HEK293 (cell line): ENCODE data around the gene MSRB1.
A peak's percentile ranks its signal among the peaks of the same experiment; 100 is the strongest.

ENCODE experiments used
- CTCF ChIA-PET: fragments of 350-600 bp; formaldehyde crosslinking; extraction: SDS; loops from one replicate; lab custom pipeline; 2021; ENCODE audit warnings: antibody characterized with exemption; lab: Yijun Ruan, JAX
- POLR2A ChIA-PET: fragments of 300-600 bp; formaldehyde crosslinking; extraction: SDS; loops from one replicate; lab custom pipeline; 2020; ENCODE audit warnings: antibody characterized with exemption, inconsistent platforms; lab: Yijun Ruan, JAX
- H3K27ac ChIP-seq: fragments of 200-500 bp; sonication (Bioruptor generic); 2 replicates; pipeline ENCODE4 v1.5.1; 2014; ENCODE audit warnings: low read depth, low read length, control low read depth, inconsistent platforms; ENCODE audit errors: extremely low read depth
- H3K36me3 ChIP-seq, 2 experiments: fragments of 200-500 bp in 1 of 2; sonication (Bioruptor generic) in 1 of 2; 1 replicate in 1 of 2; 2 replicates in 1 of 2; pipeline ENCODE4 v1.5.1; 2014 to 2017; ENCODE audit warnings: inconsistent platforms in 2 of 2, low read length in 2 of 2; ENCODE audit not compliant: control insufficient read depth in 2 of 2, insufficient read depth in 1 of 2
- H3K4me1 ChIP-seq: fragments of 200-500 bp; sonication (Bioruptor generic); 2 replicates; pipeline ENCODE4 v1.5.1; 2014; ENCODE audit warnings: mild to moderate bottlenecking, low read length, inconsistent platforms; ENCODE audit not compliant: control insufficient read depth, insufficient read depth
- H3K4me3 ChIP-seq: 2 replicates; pipeline ENCODE4 v1.5.1; 2011; ENCODE audit warnings: low read depth, mild to moderate bottlenecking, control low read depth, low read length, moderate library complexity
- H3K9me3 ChIP-seq: fragments of 200-500 bp; sonication (Bioruptor generic); 2 replicates; pipeline ENCODE4 v1.5.1; 2014; ENCODE audit warnings: low read depth, low read length, inconsistent platforms; ENCODE audit not compliant: control insufficient read depth, insufficient read depth
- AEBP2 ChIP-seq: fragments of 450-650 bp; formaldehyde crosslinking; IDR thresholded peaks from 2 replicates; pipeline ENCODE4 v1.5.1; 2016; ENCODE audit warnings: missing biosample characterization, missing genetic modification characterization, borderline replicate concordance
- CTCF ChIP-seq: fragments of 450-650 bp; formaldehyde crosslinking; IDR thresholded peaks from 2 replicates; pipeline ENCODE4 v1.5.1; 2016; ENCODE audit warnings: missing biosample characterization, missing genetic modification characterization
- EGR2 ChIP-seq: fragments of 450-650 bp; formaldehyde crosslinking; IDR thresholded peaks from 2 replicates; pipeline ENCODE4 v1.5.1; 2016; ENCODE audit warnings: low read depth, missing biosample characterization, missing genetic modification characterization
- KLF10 ChIP-seq: fragments of 450-650 bp; IDR thresholded peaks from 2 replicates; pipeline ENCODE4 v1.5.1; 2018; ENCODE audit warnings: missing biosample characterization, mild to moderate bottlenecking, missing genetic modification characterization
- KLF16 ChIP-seq: fragments of 450-650 bp; formaldehyde crosslinking; IDR thresholded peaks from 2 replicates; pipeline ENCODE4 v1.5.1; 2017; ENCODE audit warnings: missing biosample characterization, missing genetic modification characterization
- KLF8 ChIP-seq: fragments of 450-650 bp; formaldehyde crosslinking; IDR thresholded peaks from 2 replicates; pipeline ENCODE4 v1.5.1; 2016; ENCODE audit warnings: missing biosample characterization, missing genetic modification characterization
- KLF9 ChIP-seq: fragments of 450-650 bp; formaldehyde crosslinking; IDR thresholded peaks from 2 replicates; pipeline ENCODE4 v1.5.1; 2016; ENCODE audit warnings: missing biosample characterization, missing genetic modification characterization, low read depth
- OVOL3 ChIP-seq: fragments of 450-650 bp; formaldehyde crosslinking; IDR thresholded peaks from 2 replicates; pipeline ENCODE4 v1.5.1; 2016; ENCODE audit warnings: missing biosample characterization, missing genetic modification characterization
- PATZ1 ChIP-seq: fragments of 450-650 bp; formaldehyde crosslinking; IDR thresholded peaks from 2 replicates; pipeline ENCODE4 v1.5.1; 2016; ENCODE audit warnings: missing biosample characterization, missing genetic modification characterization
- PBX3 ChIP-seq: sonication (generic); formaldehyde crosslinking; IDR thresholded peaks from 2 replicates; pipeline ENCODE4 v1.8.1; 2022; ENCODE audit warnings: mild to moderate bottlenecking, moderate library complexity, missing genetic modification reagents
- SP2 ChIP-seq: fragments of 450-650 bp; formaldehyde crosslinking; IDR thresholded peaks from 2 replicates; pipeline ENCODE4 v1.5.1; 2016; ENCODE audit warnings: missing biosample characterization, missing genetic modification characterization
- SP7 ChIP-seq: fragments of 450-650 bp; formaldehyde crosslinking; IDR thresholded peaks from 2 replicates; pipeline ENCODE4 v1.5.1; 2016; ENCODE audit warnings: missing biosample characterization, missing genetic modification characterization
- TRIM28 ChIP-seq: IDR thresholded peaks from 2 replicates; pipeline ENCODE4 v1.6.1; 2011; ENCODE audit warnings: low read length, control low read depth, borderline replicate concordance
- YY2 ChIP-seq: fragments of 450-650 bp; formaldehyde crosslinking; IDR thresholded peaks from 2 replicates; pipeline ENCODE4 v1.5.1; 2016; ENCODE audit warnings: missing biosample characterization, missing genetic modification characterization
- ZBTB1 ChIP-seq: fragments of 450-650 bp; formaldehyde crosslinking; IDR thresholded peaks from 2 replicates; pipeline ENCODE4 v1.5.1; 2016; ENCODE audit warnings: missing biosample characterization, missing genetic modification characterization
- ZBTB26 ChIP-seq: fragments of 450-650 bp; formaldehyde crosslinking; optimal IDR thresholded peaks from 2 replicates; pipeline ENCODE3; 2016; ENCODE audit warnings: missing biosample characterization, mild to moderate bottlenecking, missing genetic modification characterization
- ZBTB8A ChIP-seq: fragments of 450-650 bp; formaldehyde crosslinking; IDR thresholded peaks from 2 replicates; pipeline ENCODE4 v1.5.1; 2016; ENCODE audit warnings: missing biosample characterization, missing genetic modification characterization
- ZFHX2 ChIP-seq: fragments of 450-650 bp; formaldehyde crosslinking; conservative IDR thresholded peaks from 2 replicates; pipeline ENCODE4 v1.5.1; 2016; ENCODE audit warnings: missing biosample characterization, missing genetic modification characterization
- ZNF157 ChIP-seq: fragments of 450-650 bp; formaldehyde crosslinking; IDR thresholded peaks from 2 replicates; pipeline ENCODE4 v1.5.1; 2016; ENCODE audit warnings: missing biosample characterization, missing genetic modification characterization
- ZNF169 ChIP-seq: fragments of 450-650 bp; formaldehyde crosslinking; IDR thresholded peaks from 2 replicates; pipeline ENCODE4 v1.5.1; 2016; ENCODE audit warnings: missing biosample characterization, missing genetic modification characterization
- ZNF266 ChIP-seq: fragments of 450-650 bp; formaldehyde crosslinking; IDR thresholded peaks from 2 replicates; pipeline ENCODE4 v1.5.1; 2016; ENCODE audit warnings: missing biosample characterization, missing genetic modification characterization, low read depth
- ZNF514 ChIP-seq: fragments of 450-650 bp; formaldehyde crosslinking; IDR thresholded peaks from 2 replicates; pipeline ENCODE4 v1.5.1; 2016; ENCODE audit warnings: missing biosample characterization, missing genetic modification characterization
- ZNF621 ChIP-seq: fragments of 450-650 bp; formaldehyde crosslinking; IDR thresholded peaks from 2 replicates; pipeline ENCODE4 v1.5.1; 2017; ENCODE audit warnings: missing biosample characterization, missing genetic modification characterization
- ZNF654 ChIP-seq: fragments of 450-650 bp; formaldehyde crosslinking; IDR thresholded peaks from 2 replicates; pipeline ENCODE4 v1.5.1; 2016; ENCODE audit warnings: low read depth, missing biosample characterization, missing genetic modification characterization
- ZNF660 ChIP-seq: fragments of 450-650 bp; IDR thresholded peaks from 2 replicates; pipeline ENCODE4 v1.5.1; 2018; ENCODE audit warnings: missing biosample characterization, mild to moderate bottlenecking, missing genetic modification characterization
- ZNF777 ChIP-seq: fragments of 450-650 bp; formaldehyde crosslinking; IDR thresholded peaks from 2 replicates; pipeline ENCODE4 v1.5.1; 2017; ENCODE audit warnings: missing biosample characterization, missing genetic modification characterization, borderline replicate concordance
- ZNF785 ChIP-seq: fragments of 450-650 bp; formaldehyde crosslinking; IDR thresholded peaks from 2 replicates; pipeline ENCODE4 v1.5.1; 2016; ENCODE audit warnings: missing biosample characterization, missing genetic modification characterization
- ZSCAN18 ChIP-seq: fragments of 450-650 bp; formaldehyde crosslinking; IDR thresholded peaks from 2 replicates; pipeline ENCODE4 v1.5.1; 2016; ENCODE audit warnings: missing biosample characterization, missing genetic modification characterization
- ZSCAN30 ChIP-seq: fragments of 450-650 bp; IDR thresholded peaks from 2 replicates; pipeline ENCODE4 v1.5.1; 2018; ENCODE audit warnings: missing biosample characterization, mild to moderate bottlenecking, missing genetic modification characterization, moderate library complexity

Gene MSRB1

GRCh38 chr16:1929578-1930337 lies 13.2 kb downstream of the MSRB1 start (continued):
- TF ChIP-seq ZSCAN18 (tag by site-specific recombination) (0 out of 2 replicates have a peak, but pooled peaks have one; percentile 23), ZSCAN30 (tag by site-specific recombination) (peak; percentile 95), ZNF777 (peak; percentile 73), ZNF266 (tag by site-specific recombination) (no peak), ZBTB26 (tag by site-specific recombination) (peak; percentile 56), ZNF654 (tag by site-specific recombination) (0 out of 2 replicates have a peak, but pooled peaks have one; percentile 14), PATZ1 (tag by site-specific recombination) (peak; percentile 60; the same call in 1 of the 2 replicates), PBX3 (CRISPR knock-in tag) (peak; percentile 95), KLF16 (tag by site-specific recombination) (0 out of 2 replicates have a peak, but pooled peaks have one; percentile 30), KLF10 (tag by site-specific recombination) (peak; percentile 80; the same call in 1 of the 2 replicates), CTCF (tag by site-specific recombination) (peak; percentile 59; the same call in 1 of the 2 replicates), ZNF157 (tag by site-specific recombination) (no peak), KLF8 (peak; percentile 85; the same call in 1 of the 2 replicates), OVOL3 (no peak), ZNF660 (peak; percentile 70; the same call in 1 of the 2 replicates), KLF9 (peak; percentile 79), TRIM28 (no peak)

- H3K4me1 ChIP-seq, result no peaks in the 10 kb centered on the region
- H3K27ac ChIP-seq, result no peak overlapping the region; the same call in 1 of the 2 replicates
- H3K9me3 ChIP-seq, result no peaks in the 10 kb centered on the region
- POLR2A ChIA-PET, result interaction anchor here (0.9 to 2.2 kb wide), 4 partner anchors 12 to 226 kb away, joined by 3 to 13 read pairs (median 4); partner anchors contain the start of genes RPS2 and TRAF7
- H3K36me3 ChIP-seq, result no peaks in the 10 kb centered on the region
- CTCF ChIA-PET, result interaction anchor here (0.5 to 5.7 kb wide), 20 partner anchors 8 to 1028 kb away, joined by 3 to 57 read pairs (median 4); partner anchors contain the start of gene NDUFB10
- H3K4me3 ChIP-seq, result peak overlapping the region; percentile 44
- TF ChIP-seq ZNF785 (tag by site-specific recombination) (no peak), ZNF621 (tag by site-specific recombination) (no peak), AEBP2 (tag by site-specific recombination) (no peak), ZBTB1 (tag by site-specific recombination) (no peak), SP7 (tag by site-specific recombination) (peak; percentile 60; the same call in 1 of the 2 replicates), ZFHX2 (tag by site-specific recombination) (peak; percentile 90), YY2 (tag by site-specific recombination) (no peak), ZNF514 (tag by site-specific recombination) (no peak), KLF8 (no peak), ZBTB8A (tag by site-specific recombination) (no peak), ZNF169 (tag by site-specific recombination) (no peak), EGR2 (tag by site-specific recombination) (peak; percentile 83), SP2 (tag by site-specific recombination) (peak; percentile 47)
Observed at GRCh38 chr16:1929105-1929504, 13.9 kb downstream of the MSRB1 start.
